NCI-H2081 (cell line): ENCODE results near the gene LRBA.
A peak's percentile ranks its signal among the peaks of the same experiment; 100 is the strongest.
"Not testable (repeated sequence)": the region's sequence is repeated elsewhere in the genome, so short reads cannot be mapped to it uniquely, and the experiment has no call there.

ENCODE experiments used
- DNase-seq, 2 experiments: peaks; one replicate each; lab custom pipeline; 2025; lab: John Stamatoyannopoulos, UW

Gene LRBA, protein sequence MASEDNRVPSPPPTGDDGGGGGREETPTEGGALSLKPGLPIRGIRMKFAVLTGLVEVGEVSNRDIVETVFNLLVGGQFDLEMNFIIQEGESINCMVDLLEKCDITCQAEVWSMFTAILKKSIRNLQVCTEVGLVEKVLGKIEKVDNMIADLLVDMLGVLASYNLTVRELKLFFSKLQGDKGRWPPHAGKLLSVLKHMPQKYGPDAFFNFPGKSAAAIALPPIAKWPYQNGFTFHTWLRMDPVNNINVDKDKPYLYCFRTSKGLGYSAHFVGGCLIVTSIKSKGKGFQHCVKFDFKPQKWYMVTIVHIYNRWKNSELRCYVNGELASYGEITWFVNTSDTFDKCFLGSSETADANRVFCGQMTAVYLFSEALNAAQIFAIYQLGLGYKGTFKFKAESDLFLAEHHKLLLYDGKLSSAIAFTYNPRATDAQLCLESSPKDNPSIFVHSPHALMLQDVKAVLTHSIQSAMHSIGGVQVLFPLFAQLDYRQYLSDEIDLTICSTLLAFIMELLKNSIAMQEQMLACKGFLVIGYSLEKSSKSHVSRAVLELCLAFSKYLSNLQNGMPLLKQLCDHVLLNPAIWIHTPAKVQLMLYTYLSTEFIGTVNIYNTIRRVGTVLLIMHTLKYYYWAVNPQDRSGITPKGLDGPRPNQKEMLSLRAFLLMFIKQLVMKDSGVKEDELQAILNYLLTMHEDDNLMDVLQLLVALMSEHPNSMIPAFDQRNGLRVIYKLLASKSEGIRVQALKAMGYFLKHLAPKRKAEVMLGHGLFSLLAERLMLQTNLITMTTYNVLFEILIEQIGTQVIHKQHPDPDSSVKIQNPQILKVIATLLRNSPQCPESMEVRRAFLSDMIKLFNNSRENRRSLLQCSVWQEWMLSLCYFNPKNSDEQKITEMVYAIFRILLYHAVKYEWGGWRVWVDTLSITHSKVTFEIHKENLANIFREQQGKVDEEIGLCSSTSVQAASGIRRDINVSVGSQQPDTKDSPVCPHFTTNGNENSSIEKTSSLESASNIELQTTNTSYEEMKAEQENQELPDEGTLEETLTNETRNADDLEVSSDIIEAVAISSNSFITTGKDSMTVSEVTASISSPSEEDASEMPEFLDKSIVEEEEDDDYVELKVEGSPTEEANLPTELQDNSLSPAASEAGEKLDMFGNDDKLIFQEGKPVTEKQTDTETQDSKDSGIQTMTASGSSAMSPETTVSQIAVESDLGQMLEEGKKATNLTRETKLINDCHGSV (N-terminal part only)

GRCh38 chr4:151014521-151015458, at the start of gene LRBA:
Gene LRBA, minus strand, starts transcription at chr4:151015284. Its CDS starts 642 bp downstream, at chr4:151014642.
- peak; percentile 80 to 88 for DNase-seq

DNA sequence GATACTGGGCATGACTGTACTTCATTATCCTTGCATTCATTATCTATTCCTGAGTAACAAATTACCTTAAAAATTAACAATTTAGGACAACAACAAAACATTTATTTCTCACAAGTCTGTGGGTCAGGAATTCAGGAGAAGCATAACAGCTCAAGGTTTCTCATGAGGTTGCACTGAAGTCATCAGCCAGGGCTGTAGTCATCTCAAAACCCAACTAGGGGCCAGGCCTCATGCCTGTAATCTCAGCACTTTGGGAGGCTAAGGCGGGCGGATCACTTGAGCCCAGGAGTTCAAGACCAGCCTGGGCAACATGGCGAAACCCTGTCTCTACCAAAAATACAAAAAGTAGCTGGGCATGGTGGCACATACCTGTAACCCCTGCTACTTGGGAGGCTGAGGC, 48.1 kb upstream of the LRBA start:
- DNase-seq: not testable (repeated sequence)

DNA sequence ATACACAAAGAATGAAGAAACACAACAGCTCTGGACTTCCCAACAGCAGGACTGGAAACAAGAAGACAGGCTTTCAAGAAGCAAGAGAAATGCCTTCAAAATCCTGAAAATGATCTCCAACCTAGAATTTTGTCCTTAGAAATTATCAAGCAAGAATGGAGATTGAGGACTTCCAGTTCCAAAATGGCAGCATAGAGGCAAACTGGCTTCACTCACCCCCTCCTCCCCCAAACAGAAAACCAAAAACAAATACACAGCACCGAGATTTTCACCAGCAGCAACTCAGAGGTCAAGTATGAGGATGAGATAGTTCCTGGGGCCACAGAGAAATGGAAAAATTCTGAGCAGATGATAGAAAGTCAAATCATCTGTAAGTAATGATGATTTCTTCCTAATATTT, 40.5 kb upstream of the LRBA start:
- no peak for DNase-seq

DNA sequence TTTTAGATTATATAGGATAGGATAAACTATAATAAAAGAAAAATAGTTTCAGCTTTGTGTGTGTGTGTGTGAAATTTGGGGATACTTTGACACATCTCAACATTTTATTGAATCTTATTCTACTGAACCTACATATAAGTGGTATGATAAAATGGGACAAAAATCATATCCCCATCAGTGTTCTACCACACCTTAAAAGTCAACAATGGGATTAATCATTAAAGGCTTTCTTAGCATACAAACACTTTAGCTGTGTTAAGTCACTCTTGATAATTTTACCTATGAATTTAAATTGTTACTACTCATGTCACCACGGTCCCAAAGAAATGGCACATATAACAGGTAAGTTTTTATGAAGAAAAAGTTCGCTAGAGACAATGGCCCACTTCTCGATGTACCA, 37.7 kb upstream of the LRBA start:
- DNase-seq: no peak

DNA sequence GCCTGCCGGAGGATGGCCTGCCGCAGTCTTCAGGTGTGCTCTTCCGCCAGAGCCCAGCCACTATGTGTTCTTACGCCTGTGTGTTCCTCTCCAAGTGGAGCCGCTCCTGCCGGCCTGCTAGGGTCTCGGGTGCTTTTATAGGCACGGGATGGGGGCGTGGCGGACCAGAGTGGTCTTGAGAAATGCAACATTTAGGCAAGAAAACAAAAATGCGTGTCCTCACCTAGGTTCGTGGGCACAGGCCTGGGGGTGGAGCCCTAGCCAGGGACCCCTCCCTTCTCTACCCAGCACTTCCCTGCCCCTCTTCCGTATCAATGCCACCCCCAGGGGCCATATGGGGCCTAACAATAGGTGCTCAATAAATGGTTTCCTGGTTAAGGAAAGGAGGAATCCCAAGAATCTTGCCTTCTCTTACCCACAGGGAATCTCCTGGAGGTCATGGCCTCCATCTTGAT, 34.4 kb upstream of the LRBA start:
- no peak for DNase-seq

GRCh38 chr4:151048913-151049312, 33.8 kb upstream of the LRBA start:
- DNase-seq: no peak

- DNase-seq: no peak
These were observed 31.5 kb upstream of the LRBA start for GRCh38 chr4:151046609-151047008.

- DNase-seq: peak; percentile 58 to 82
These were observed 30.8 kb upstream of the LRBA start for GRCh38 chr4:151045907-151046306.

DNA sequence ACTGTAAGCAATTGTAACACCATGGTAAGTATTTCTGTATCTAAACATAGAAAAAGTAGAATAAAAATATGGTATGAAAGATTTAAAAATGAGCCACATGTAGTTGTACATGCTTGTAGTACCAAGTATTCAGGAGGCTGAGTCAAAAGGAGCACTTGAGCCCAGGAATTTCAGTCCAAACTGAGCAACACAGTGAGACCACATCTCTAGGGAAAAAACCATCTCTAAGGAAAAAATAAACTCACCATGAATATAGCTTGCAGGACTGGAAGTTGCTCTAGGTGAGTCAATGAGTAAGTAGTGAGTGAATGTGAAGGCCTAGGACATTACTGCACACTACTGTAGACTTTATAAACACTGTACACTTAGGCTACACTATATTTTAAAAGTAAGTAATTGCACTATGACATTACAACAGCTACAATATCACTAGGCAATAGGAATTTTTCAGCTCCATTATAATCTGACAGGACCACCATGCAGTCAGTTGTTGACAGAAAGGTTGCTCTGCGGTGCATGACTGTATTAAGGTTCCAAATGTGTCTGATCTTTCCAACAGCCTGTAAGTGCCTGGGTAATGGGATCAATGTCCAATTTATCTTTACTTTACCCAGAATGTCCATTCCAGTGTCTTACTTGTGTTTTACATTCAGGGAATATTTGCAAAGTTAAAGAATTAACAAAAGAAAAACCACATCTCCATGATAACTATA, 28.9 kb upstream of the LRBA start:
- no peak for DNase-seq

DNA sequence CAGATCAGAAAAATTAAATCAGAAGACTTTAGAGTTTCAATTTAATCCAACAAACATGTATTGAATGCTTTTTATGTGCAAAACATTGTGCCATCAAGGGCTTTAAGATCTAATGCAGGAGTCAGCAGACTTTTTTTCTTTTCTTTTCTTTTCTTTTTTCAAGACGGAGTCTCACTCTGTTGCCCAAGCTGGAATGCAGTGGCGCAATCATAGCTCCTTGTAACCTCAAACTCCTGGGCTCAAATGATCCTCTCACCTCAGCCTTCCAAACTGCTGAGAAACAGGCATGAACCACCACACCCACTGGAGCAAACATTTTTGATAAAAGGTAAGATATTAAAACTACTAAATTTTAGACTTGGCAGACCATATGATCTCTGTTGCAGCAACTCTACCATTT, 24.6 kb upstream of the LRBA start:
- no peak for DNase-seq

DNA sequence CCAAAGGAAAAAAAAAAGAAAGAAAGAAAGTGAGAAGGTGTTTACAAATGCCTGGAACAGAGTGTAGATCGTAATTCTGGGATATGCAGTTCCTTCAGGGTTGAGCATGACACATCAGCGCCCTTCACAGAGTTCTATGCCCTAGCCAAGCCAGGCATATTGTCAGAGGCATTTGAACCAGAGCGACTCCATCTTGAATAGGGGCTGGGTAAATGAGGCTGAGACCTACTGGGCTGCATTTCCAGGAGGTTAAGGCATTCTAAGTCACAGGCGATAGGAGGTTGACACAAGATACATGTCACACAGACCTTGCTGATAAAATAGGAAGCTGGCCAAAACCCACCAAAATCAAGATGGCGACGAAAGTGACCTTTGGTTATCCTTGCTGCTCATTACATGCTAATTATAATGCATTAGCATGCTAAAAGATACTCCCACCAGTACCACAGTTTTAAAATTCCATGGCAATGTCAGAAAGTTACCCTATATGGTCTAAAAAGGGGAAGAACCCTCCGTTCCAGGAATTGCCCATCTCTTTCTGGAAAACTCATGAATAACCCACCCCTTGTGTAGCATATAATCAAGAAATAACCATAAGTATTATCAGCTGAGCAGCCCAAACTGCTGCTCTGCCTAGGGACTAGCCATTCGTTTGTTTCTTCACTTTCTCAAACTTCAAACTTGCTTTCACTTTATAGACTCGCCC, 23.5 kb upstream of the LRBA start:
- no peak for DNase-seq

GRCh38 chr4:151035911-151036310, 20.8 kb upstream of the LRBA start:
- DNase-seq: no peak

GRCh38 chr4:151035328-151035727, 20.2 kb upstream of the LRBA start:
- DNase-seq: peak; percentile 84 to 94

GRCh38 chr4:151034829-151035228, 19.7 kb upstream of the LRBA start:
- DNase-seq: peak in 1 of 2 experiments; percentile 44

DNA sequence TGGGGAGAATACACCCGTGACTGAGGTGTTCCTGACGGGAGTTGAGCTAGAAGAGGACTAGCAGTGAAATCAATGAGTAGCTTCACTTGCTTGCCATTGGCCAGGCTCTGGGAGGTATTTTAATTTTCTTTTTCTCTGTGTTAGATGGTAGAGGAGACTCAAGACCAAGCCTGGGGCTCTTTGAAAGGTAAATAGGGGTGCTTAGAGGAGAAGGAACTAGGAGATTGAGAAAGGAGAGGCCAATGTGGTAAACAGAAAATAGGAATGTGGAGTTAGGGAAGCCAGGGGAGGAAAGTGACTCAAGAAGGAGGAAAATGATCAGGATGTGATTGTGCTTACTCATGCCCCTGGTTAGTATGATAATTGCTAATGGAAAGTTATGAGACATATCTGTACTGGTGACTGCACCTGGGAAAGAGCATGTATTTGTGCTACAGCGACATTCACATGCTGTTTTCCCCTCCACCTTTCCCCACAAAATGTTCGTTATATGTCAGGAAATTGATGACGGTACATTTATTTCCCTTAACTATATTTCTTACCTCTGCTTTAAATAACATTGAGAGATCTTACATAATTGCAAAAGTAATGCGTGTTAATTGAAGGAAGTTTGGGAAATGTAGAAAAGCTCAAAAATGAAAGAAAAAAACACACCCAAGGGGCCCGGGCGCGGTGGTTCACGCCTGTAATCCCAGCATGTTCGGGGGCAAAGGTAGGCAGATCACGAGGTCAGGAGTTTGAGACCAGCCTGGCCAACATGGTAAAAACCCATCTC, 16.9 kb upstream of the LRBA start:
- DNase-seq: no peak

GRCh38 chr4:151029537-151029936, 14.5 kb upstream of the LRBA start:
- no peak for DNase-seq

DNA sequence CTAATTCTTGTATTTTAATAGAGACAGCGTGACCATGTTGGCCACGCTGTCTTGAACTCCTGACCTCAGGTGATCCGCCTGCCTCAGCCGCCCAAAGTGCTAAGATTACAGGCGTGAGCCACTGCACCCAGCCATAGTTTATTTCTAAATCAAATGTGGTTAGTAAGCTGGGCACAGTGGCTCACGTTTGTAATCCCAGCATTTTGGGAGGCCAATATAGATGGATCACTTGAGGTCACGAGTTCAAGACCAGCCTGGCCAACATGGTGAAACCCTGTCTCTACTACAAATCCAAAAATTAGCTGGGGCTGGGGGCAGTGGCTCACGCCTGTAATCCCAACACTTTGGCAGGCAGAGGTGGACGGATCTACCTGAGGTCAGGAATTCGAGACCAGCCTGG, 13.9 kb upstream of the LRBA start:
- not testable (repeated sequence) for DNase-seq

DNA sequence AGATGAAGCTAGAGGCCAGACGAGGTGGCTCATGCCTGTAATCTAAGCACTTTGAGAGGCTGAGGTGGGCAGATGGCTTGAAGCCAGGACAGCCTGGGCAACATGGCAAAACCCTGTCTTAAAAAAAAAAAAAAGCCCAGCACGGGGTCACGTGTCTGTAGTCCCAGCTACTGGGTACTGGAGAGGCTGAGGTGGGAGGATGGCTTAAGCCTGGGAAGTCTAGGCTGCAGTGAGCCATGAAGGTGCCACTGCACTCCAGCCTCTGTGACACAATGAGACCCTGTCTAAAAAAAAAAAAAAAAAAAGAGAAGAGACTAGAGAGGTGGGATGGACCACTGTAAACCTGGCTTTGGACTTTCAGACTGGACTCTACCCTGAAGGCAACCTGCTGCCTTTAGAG, 10.7 kb upstream of the LRBA start:
- DNase-seq: no peak

DNA sequence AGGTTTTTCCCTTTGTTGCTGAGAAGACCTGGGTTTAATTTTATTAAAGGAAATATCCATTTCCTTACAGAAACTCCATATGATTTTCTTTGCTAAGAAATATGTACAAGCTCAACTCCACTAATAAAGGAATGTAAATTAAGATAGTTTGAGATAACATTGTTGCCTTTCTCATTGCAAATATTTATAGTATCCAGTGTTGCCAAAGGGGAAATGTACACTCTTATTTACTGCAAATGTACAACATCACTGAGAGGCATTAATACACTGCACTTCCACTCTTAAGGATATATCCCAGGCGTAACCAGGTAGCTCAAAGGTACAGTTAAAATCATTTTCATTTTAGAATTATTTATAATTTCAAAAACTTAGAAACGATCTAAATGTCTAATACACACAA, 7.5 kb upstream of the LRBA start:
- no peak for DNase-seq
